ENCODE data around the gene MAGI2. TPM values are rescaled to one million over a fixed set of nuclear protein-coding genes. Genes with fewer than 3 reads are reported as not detected.
A peak's percentile ranks its signal among the peaks of the same experiment; 100 is the strongest.

The MAGI2 gene
- total and polyA plus RNA-seq, 2 of the 13 experiments (the other 11 are each of a cell fraction or from before 2014, with no cell fraction given) = 1.5 to 3.8 TPM

DNA sequence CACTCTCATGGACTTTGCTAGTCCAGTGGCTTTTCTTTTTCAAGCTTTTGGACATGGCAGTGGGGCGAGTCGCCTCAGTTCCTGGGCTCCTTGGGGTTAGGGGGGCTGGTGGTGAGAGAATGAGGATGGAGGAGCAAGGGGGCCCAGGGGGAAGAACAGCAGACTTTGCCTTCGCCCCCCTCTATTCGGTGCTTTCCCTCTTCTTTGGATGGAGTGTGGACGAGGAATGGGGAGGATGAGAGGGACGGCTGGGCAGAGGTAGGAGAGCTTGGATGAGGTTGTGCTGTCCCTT lies 255 bp downstream of the MAGI2 start (continued):
- no peak for TF ChIP-seq SRSF4 (IDR thresholded peaks at IDR 0.05; ENCODE audit: low read depth, low read length, poor library complexity, severe bottlenecking)
- no peak for TF ChIP-seq ONECUT2 (CRISPR knock-in tag; IDR thresholded peaks at IDR 0.05)
- no peak for TF ChIP-seq SOX13 (IDR thresholded peaks at IDR 0.05)
- no peak for TF ChIP-seq SOX13 (CRISPR knock-in tag; conservative IDR thresholded peaks at IDR 0.05 in 1 of 2, IDR thresholded peaks at IDR 0.05 in 1 of 2)
- TF ChIP-seq JDP2 (CRISPR knock-in tag; IDR thresholded peaks at IDR 0.05; ENCODE audit: borderline replicate concordance) = no peak
- TF ChIP-seq ZNF788 (CRISPR knock-in tag; IDR thresholded peaks at IDR 0.05; ENCODE audit: borderline replicate concordance) = no peak
- TF ChIP-seq, protein P1, sequence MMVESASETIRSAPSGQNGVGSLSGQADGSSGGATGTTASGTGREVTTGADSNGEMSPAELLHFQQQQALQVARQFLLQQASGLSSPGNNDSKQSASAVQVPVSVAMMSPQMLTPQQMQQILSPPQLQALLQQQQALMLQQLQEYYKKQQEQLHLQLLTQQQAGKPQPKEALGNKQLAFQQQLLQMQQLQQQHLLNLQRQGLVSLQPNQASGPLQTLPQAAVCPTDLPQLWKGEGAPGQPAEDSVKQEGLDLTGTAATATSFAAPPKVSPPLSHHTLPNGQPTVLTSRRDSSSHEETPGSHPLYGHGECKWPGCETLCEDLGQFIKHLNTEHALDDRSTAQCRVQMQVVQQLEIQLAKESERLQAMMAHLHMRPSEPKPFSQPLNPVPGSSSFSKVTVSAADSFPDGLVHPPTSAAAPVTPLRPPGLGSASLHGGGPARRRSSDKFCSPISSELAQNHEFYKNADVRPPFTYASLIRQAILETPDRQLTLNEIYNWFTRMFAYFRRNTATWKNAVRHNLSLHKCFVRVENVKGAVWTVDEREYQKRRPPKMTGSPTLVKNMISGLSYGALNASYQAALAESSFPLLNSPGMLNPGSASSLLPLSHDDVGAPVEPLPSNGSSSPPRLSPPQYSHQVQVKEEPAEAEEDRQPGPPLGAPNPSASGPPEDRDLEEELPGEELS (CRISPR knock-in tag; IDR thresholded peaks at IDR 0.05) = no peak
- TF ChIP-seq LBX2 (CRISPR knock-in tag; IDR thresholded peaks at IDR 0.05; ENCODE audit: borderline replicate concordance) = no peak
- TF ChIP-seq ZNF576 (CRISPR knock-in tag; IDR thresholded peaks at IDR 0.05) = no peak
- TF ChIP-seq TEAD3 (CRISPR knock-in tag; optimal IDR thresholded peaks at IDR 0.05; ENCODE audit: borderline replicate concordance) = no peak
- 0 out of 2 replicates have a peak, but pooled peaks have one; percentile 1 for TF ChIP-seq ZNF850 (CRISPR knock-in tag; conservative IDR thresholded peaks at IDR 0.05)
- TF ChIP-seq ZNF17 (CRISPR knock-in tag; IDR thresholded peaks at IDR 0.05) = no peak
- no peak for TF ChIP-seq RFXAP (CRISPR knock-in tag; IDR thresholded peaks at IDR 0.05; ENCODE audit: borderline replicate concordance)
- TF ChIP-seq, protein P2, sequence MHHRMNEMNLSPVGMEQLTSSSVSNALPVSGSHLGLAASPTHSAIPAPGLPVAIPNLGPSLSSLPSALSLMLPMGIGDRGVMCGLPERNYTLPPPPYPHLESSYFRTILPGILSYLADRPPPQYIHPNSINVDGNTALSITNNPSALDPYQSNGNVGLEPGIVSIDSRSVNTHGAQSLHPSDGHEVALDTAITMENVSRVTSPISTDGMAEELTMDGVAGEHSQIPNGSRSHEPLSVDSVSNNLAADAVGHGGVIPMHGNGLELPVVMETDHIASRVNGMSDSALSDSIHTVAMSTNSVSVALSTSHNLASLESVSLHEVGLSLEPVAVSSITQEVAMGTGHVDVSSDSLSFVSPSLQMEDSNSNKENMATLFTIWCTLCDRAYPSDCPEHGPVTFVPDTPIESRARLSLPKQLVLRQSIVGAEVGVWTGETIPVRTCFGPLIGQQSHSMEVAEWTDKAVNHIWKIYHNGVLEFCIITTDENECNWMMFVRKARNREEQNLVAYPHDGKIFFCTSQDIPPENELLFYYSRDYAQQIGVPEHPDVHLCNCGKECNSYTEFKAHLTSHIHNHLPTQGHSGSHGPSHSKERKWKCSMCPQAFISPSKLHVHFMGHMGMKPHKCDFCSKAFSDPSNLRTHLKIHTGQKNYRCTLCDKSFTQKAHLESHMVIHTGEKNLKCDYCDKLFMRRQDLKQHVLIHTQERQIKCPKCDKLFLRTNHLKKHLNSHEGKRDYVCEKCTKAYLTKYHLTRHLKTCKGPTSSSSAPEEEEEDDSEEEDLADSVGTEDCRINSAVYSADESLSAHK (CRISPR knock-in tag; IDR thresholded peaks at IDR 0.05; ENCODE audit: borderline replicate concordance) = no peak
- 0 out of 2 replicates have a peak, but pooled peaks have one; percentile 17 for TF ChIP-seq TFAP4 (IDR thresholded peaks at IDR 0.05; ENCODE audit: borderline replicate concordance, low read depth)
- TF ChIP-seq ZNF709 (CRISPR knock-in tag; IDR thresholded peaks at IDR 0.05) = 0 out of 2 replicates have a peak, but pooled peaks have one; percentile 95
- TF ChIP-seq, protein P3, sequence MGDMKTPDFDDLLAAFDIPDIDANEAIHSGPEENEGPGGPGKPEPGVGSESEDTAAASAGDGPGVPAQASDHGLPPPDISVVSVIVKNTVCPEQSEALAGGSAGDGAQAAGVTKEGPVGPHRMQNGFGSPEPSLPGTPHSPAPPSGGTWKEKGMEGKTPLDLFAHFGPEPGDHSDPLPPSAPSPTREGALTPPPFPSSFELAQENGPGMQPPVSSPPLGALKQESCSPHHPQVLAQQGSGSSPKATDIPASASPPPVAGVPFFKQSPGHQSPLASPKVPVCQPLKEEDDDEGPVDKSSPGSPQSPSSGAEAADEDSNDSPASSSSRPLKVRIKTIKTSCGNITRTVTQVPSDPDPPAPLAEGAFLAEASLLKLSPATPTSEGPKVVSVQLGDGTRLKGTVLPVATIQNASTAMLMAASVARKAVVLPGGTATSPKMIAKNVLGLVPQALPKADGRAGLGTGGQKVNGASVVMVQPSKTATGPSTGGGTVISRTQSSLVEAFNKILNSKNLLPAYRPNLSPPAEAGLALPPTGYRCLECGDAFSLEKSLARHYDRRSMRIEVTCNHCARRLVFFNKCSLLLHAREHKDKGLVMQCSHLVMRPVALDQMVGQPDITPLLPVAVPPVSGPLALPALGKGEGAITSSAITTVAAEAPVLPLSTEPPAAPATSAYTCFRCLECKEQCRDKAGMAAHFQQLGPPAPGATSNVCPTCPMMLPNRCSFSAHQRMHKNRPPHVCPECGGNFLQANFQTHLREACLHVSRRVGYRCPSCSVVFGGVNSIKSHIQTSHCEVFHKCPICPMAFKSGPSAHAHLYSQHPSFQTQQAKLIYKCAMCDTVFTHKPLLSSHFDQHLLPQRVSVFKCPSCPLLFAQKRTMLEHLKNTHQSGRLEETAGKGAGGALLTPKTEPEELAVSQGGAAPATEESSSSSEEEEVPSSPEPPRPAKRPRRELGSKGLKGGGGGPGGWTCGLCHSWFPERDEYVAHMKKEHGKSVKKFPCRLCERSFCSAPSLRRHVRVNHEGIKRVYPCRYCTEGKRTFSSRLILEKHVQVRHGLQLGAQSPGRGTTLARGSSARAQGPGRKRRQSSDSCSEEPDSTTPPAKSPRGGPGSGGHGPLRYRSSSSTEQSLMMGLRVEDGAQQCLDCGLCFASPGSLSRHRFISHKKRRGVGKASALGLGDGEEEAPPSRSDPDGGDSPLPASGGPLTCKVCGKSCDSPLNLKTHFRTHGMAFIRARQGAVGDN (CRISPR knock-in tag; IDR thresholded peaks at IDR 0.05) = no peak
- TF ChIP-seq SNAPC2 (CRISPR knock-in tag; IDR thresholded peaks at IDR 0.05) = no peak
- TF ChIP-seq SIN3B (IDR thresholded peaks at IDR 0.05; ENCODE audit: low read length) = no peak
- 0 out of 2 replicates have a peak, but pooled peaks have one; percentile 4 for TF ChIP-seq ZNF546 (CRISPR knock-in tag; conservative IDR thresholded peaks at IDR 0.05)
